GM18498 (cell line): ENCODE measurements around the gene CXCL17.

Source experiments
- ATAC-seq: cut with Tn5 transposase; IDR thresholded peaks from one replicate; pipeline ENCODE4 v1.9.1; 2021; ENCODE audit warnings: mild to moderate bottlenecking, moderate library complexity; ENCODE audit not compliant: unreplicated experiment

The CXCL17 gene

DNA sequence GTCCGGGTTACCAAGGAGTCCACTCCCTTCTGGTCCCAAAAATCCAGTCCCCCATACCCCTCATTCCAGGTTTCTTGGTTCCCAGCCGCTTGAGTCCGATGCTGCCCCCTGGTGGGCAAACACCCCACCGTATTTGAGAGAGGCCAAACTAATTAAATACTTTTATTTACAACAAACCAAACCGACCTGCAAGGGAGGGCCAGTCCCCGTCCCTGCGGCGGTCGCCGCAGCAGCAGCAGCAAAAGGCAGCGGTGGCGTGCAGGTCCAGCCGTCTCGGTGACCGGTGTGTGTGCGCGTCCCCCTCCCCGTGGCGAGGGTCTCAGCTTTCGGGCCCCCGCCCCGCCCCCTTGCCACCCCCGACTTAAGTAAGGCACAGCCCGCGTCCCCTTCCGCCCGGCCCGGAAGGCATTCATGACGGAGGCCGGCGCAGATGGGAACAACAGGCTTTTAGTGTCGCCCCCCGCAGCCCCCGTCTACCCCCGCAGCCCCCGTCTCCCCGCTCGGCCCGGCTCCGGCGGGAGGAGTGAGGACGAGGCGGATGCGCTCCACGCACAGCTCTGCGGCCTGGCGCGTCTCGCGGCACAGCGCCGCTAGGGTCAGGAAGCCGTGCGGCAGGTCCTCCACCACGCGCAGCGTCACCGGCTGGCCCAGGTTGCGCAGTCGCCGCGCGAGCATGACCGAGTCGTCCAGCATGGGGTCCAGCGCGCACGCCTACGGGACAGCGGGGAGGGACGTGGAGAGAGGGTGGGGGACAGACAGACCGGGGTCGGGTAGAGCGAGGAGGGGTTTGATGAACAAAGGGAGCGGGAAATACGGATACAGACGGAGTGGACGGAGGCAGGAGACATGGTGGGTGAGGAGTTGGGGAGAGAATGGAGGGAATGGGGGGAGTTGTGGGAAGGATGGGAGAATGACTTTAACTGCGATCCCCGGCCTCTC is 41.1 kb downstream of the CXCL17 start:
- ATAC-seq = no peak

DNA sequence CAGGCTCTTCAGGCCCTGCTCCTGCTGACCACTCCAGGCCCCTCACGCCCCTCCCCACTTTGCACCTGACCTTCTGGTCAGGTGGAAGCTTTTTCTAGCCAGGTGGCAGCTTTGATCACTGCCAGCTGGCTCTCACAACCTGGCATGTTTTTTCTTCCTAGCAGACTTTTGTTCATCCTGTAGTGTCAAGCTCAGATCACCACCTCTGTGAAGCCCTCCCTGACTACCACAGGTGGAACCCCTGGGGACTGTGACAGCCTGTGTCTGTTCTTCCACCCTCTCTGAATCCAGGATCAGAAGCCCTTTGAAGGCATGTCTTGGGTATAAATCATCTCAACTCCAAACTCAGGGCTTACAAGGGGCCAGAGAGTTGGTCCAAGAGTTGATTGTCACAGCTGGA is 42.3 kb downstream of the CXCL17 start:
- no peak for ATAC-seq

DNA sequence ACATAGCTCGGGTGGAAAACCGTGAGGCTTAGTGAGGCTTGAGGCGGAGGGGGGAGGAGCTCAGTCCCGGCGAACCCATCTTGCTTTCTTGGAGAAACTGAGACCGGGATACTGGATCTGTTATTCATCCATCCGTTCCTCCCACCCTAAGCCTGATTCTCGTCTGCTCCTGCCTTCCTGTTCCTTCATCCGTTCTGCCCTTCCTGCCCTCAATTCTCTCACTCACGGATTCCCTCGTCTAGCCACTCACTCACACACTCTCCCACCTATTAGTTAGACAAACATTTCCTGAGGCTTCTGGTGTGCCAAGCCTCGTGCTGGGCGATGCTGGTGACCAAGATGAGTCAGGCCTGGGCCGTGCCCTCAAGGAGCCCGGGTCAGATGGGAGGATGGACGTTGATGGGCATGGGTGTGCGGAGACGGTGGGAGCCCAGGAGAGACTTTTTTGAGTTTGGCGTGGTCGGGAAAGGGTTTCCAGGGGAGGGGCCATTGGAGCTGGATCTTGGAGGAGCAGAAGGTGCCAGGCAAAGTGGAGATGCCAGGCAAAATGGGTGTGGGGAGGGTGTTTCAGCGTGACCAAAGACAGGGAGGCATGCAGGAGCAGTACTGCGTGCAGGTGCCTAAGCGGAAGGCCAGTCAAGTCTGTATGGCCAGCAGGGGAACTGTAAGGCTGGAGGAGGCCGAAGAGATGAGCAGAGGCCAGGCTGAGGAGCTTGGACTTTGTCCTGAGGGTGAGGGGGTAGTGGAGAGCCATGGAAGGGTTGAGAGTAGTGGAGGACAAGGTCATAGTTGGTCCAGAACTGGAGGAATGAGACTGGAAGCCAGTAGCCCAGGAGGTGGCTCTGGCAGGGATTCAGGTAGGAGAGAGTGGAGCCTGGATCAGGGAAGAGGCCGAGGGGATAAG is 45.2 kb downstream of the CXCL17 start:
- ATAC-seq = no peak

DNA sequence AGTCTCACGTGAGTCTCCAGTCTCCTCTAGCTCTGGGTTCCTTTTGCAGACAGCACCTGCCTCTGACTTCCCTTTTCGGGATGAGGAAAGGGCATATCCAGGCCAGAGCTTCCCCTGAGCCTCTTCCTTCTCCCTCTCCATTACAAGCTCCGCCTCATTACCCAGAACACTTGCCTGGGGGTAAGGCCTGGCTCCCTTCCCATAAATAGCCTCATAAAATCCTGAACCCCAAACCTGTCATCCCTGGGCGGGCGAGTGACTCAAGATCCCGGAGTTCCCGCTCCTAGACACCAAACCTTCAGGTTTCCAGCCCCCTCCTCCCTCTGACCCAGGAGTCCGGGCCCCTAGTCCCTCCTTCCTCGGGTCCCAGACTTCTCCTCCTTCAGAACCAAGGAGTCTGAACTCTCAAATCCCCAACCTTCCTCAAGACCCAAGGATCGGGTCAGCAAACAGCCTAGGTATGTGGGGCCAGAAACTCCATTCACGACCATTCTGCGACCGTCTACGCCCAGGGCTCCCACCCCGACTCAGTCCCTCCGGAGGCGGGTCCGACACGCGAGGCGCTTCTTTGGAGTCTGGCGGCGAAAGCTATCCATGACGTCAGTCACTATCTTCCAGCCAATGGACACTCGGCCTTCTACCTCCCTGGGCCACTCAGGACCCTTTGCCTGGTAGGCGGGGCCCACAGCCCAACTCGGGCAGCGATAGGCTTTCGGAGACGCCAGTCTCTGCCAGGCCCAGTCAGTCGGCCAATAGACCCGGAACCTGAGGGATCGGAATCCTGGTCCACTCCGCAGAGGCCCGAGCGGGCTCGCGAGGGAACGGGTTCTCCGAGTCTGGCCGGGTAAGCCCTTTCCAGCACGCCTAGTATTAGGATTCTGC is 46.1 kb downstream of the CXCL17 start:
- ATAC-seq = peak; percentile 99

DNA sequence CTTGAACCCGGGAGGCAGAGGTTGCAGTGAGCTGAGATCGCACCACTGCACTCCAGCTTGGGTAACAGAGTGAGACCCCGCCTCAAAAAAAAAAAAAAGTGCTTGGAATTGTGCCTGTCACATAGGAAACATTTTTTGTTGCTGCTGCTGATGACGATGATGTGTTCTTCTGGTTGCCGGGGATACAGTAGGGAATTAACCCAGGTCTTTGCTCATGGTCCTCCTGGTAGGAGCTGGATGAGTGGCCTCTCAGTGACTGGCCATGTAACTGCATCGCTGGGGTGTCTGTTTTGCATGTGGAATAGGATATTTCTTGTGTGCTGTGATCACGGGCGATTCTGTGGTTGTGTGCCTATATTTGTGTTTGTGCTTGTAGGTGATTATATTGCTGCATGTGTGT is 48.0 kb downstream of the CXCL17 start:
- ATAC-seq = no peak

DNA sequence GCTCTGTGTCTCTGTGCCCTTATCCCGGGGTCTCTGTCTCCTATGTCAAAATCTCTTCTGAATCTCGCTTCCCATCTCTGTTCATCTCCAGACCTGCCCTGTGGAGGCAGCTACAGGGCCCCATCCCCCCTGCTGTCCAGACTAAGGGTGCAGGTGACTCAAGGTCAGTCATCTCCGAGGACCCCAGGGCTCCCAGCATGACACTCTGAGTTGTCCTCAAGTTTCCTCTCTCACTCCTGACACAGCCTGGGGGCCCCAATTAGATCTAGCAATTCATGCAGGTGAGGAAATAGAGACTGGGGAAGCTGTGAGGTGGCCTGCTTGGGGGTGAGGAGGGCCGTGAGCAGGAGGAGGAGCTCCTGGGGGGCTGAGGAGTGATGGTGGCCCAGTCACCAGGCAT is 50.6 kb downstream of the CXCL17 start:
- ATAC-seq = no peak

DNA sequence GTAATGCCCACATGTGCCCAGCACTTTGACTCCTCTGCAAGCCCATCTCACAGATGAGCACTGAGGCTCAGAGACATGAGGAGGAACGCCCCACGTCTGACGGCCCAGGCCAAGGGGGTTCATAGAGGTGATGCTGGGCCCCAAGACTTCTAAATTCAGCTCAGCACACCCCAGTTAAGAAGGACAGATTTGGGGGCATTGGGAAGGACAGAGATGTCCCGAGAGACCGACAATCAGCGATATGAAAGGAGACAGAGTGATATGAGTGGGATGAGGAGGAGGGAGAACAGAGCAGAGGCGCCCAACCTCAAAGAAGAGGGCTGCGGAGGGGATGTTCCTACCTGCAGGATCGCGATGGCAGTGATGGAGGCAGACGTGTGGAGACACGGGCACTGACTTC is 52.8 kb downstream of the CXCL17 start, which contains the start of gene CNFN:
Gene CNFN (minus strand): TSS at position 399 of the 400 bp plus-strand sequence. CDS start 1,260 bp downstream, outside the sequence.
- ATAC-seq = no peak

DNA sequence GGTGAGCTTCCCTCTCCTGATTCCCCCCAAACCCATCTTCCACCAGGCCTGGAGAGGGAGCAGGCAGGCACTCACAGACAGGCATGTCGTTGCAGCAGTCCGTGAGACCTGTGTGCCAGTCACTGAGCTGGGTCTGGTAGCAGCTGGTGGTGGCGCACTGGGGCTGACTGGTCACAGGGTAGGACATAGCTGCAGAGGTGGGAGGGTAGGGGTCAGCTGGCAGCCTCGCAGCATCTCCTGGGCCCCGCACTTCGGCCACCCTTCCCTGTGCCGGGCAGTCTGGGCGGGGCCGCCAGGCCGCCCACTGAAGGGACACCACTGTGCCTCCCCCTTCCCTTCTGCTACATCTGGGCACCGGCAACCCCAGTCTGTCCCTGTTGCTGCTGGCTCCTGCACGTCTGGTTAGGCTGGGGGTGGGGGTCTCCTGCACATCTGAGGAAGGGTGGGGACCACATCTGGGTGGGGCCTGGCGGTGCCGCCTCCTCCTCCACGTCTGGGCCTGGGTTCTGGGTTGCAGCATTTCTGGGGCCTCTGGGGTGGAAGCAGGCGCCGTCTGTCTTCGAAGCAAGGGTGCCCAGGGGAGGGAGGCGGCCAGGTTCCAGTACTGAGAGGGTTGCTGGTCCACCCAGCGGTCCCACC is 53.8 kb downstream of the CXCL17 start:
- no peak for ATAC-seq

DNA sequence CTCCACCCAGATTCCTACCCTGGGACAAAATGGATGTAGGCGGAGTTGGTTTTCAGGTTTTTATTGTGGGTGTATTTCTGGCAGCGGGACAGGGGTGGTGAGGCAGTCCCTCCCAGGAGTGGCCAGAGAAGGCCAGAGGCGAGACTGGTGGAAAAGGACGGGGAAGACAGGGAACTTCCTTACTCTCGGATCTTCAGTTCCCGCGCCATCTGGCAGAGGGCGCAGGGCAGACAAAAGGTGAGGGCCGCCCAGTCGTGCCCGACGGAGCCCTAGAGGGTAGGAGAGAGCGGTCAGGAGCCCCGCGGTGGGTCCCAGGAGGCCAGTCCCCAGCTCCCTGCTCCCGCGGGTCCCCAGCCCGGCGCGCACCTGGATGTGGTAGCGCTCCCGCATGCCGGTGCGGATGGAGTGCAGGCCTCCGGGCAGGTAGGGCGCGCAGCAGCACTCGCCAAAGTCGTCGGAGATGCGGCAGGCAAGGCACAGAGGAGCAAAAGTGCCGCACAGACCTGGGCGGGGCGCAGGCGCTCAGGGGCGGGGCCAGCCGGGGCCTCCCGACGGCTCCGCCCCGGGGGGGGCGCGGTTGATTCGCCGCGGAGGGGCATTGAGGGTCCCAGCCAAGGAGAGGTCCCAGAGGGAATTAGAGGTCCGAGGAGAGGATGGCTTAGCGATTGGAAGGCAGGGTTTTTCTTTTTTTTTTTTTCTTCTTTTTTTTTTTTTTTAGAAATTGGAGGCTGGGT is 55.6 kb downstream of the CXCL17 start:
- ATAC-seq = no peak

DNA sequence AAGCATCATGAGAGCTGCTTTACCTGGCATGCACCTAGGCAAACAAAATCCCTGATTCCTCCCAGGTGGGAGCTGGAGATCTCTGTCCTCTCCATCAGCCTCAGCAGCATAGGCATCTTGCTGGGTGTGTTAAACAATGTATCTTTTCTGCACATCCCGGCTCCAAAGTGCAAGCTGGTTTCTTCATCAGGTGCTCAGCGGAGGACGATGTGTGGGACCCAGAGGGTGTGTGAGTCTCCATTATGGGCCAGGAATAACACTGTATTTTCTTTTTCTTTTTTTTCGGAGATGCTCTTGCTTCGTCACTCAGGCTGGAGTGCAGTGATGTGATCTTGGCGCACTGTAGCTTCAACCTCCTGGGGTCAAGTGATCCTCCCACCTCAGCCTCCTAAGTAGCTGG is 62.6 kb downstream of the CXCL17 start:
- ATAC-seq = no peak
